Lung microvascular endothelial cell (primary cell): ENCODE data around the gene KLHL18. TPM values are rescaled to one million over a fixed set of nuclear protein-coding genes. Genes with fewer than 3 reads are reported as not detected.
"Not testable (repeated sequence)": the region's sequence is repeated elsewhere in the genome, so short reads cannot be mapped to it uniquely, and the experiment has no call there.

Source experiments
- DNase-seq, 2 donors: peaks; one replicate each; pipeline versions ENCODE4 v3.0.0 to v3.0.0-alpha.2; 2010; ENCODE audit warnings: low read depth in 2 of 2
- total RNA-seq: library from RNA; depleted of rRNA; stranded (reverse); fragments of >200 nt; gene quantifications from 2 replicates; pipeline ENCODE4 v1.2.1, GENCODE V29; 2014

The KLHL18 gene
- total RNA-seq: 14.9 and 15.5 TPM in 2 replicates

GRCh38 chr3:47282424-47283192 lies at the start of gene KLHL18, which contains the start of gene KIF9:
KLHL18 (plus strand) TSS chr3:47282944; CDS start chr3:47282966, 22 bp downstream.
KIF9 (minus strand) TSS chr3:47282799; CDS start chr3:47277374, 5,425 bp downstream.
- DNase-seq: peak; percentile 93 to 95

GRCh38 chr3:47238017-47238416 lies 44.7 kb upstream of the KLHL18 start:
- no peak for DNase-seq

- no peak for DNase-seq
Observed at GRCh38 chr3:47239929-47240328, 42.8 kb upstream of the KLHL18 start.

DNA sequence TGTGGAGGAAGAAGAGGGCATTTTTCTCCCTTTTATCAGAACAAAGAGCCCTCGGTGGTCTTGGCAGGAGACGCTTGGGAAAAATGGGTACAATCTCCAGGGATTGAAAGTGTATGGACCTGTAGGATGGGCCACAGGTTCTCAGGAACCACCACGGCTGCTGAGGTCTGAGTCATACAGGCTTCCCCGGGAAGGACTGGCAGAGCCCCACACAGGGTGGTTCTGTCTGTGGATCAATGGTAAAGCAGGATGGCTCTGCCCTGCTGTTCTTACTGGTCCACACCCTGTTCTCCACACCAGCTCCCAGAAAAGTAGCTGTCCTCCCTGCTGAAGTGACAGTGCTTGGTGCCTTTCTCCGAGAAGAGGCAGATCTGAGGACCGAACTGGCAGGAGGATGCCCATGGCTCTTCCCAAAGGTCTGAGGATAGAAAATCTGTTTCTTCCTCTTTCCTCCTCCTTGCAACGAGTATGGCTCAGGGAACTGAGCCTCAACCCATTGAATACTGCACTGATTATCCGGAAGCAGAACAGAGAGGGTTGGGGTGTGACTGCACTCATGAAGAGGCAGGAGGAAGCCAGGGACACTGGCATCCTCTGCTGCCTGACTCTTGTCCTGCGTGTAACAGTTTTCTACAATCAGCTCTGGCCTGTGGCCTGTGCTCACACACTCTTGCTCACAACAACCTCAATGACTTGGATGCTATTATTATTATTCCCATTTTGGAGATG lies 39.2 kb upstream of the KLHL18 start:
- DNase-seq: no peak

DNA sequence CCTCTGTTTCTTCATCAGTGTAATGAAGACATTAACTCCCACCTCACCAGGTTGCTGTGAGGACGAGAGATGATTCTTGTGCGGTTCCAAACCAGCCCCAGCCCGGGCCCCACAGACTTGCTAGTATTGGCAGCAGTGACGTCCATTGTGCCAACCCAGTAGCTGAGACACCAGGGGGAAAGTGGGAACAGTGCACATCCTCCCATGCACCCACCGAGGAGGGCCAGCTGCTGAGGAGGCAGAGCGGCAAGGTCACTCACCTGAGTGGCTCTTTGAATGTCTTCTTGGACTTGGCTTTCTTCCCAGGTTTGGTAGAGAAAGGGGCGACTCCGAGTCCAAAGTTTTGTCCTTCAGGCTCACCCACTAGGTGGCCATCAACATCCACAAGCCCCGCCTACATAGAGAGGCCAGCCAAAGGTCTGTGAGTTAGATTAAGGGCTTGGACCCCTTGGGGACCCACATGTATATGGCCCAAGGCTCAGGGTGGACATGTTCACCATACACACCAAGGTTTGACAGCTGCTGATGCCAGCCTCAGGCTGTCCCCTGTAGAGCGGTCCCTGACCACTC lies 38.1 kb upstream of the KLHL18 start:
- DNase-seq: no peak

GRCh38 chr3:47245271-47245670 lies 37.5 kb upstream of the KLHL18 start:
- DNase-seq: no peak

- no peak for DNase-seq
Observed at GRCh38 chr3:47247131-47248064, 35.3 kb upstream of the KLHL18 start.

GRCh38 chr3:47250309-47251060 lies 32.3 kb upstream of the KLHL18 start:
- DNase-seq: peak; percentile 58 to 68

DNA sequence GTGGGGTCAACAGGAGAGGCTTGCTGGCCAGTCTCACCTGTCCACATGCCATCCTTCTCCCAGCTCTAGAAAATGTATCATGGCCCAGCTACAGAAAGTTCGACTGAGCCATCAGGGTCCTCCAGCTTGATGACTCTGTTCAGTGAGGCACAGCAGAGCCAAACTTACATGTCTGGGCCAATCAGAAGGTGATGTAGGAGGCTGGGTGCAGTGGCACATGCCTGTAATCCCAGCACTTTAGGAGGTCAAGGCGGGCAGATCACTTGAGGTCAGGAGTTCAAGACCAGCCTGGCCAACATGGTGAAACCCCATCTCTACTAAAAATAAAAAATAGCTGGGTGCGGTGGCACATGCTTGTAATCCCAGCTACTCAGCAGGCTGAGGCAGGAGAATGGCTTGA lies 31.7 kb upstream of the KLHL18 start:
- not testable (repeated sequence) for DNase-seq

DNA sequence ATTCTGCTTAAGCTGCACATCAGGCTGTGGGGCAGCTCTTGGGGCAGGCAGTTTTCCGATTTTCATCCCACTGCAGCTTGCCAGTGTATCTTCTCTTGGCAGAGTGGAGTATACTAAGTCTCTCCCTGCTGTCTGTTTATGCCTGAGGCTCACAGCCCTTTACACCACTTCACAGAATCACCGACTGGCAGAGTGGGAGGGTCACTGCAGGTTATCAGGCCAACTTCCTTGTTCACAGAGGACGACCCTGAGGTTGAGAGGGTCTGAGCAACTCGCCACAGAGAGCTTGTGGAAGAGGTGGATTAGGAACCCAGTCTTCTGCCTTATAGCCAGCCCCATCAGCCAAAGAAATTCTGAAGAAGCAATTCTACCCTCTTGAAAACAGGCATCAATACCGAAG lies 31.1 kb upstream of the KLHL18 start:
- DNase-seq: no peak

GRCh38 chr3:47256331-47256730 lies 26.4 kb upstream of the KLHL18 start:
- DNase-seq: not testable (repeated sequence)

DNA sequence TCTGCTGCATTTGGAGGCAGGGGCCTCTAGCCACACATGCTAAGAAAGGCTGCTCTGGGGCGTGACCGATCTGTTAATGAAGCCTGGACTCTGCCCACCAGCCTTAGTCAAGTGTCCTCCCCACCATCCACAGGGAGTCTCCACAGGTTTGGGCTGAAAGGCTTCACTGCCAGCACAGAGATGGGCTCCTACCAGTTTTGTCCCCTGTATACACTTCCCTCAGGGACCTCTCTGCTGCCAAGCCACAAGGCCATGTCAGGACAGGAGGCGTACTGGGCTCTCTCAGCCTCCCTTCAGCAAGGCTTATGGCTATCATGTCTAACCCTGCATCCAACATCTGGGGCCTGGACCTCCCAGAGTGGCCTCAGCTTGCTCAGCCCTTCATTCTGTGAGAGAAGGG lies 23.6 kb upstream of the KLHL18 start:
- DNase-seq: no peak

DNA sequence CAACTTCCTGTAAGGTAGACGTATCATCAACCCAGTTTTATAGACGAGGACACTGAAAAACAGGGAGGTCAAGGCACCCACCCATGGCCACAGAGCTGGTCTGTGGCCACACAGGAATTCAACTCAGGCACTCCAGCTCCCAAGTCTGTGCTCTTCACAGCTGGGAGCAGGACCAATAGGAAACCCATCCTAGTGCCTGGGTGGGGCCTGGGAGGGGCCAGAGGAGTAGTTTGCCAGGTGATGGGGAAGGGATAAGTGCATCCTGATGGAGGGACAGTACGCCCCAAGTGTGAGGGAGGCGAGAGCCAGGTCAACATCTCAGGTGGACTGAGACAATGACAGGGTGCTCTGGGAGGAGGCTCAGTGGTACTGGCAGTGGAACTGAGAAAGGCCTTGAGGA lies 22.1 kb upstream of the KLHL18 start:
- no peak for DNase-seq

DNA sequence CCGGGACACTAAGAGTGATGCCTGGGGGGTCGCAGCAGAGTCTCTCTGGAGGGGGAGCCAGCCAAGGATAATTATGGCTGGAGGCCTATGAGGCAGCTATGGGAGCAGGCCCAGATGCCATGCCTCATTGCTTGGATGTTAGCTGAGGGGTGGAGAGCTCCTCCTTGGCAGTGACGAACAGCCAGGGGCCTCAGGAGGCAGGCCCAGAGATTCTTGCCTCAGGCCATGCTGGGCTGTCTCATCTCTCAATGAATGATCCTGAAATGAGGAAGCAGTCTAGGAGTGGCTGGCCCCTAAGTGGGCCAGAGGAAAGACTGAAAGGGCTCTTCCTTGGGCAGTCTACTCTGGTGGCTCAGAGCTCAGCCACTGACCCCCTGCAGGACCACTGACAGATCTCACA lies 21.4 kb upstream of the KLHL18 start:
- no peak for DNase-seq

- DNase-seq: no peak
Observed at GRCh38 chr3:47265008-47265407, 17.7 kb upstream of the KLHL18 start.

- no peak for DNase-seq
Observed at GRCh38 chr3:47265725-47266428, 16.9 kb upstream of the KLHL18 start.

DNA sequence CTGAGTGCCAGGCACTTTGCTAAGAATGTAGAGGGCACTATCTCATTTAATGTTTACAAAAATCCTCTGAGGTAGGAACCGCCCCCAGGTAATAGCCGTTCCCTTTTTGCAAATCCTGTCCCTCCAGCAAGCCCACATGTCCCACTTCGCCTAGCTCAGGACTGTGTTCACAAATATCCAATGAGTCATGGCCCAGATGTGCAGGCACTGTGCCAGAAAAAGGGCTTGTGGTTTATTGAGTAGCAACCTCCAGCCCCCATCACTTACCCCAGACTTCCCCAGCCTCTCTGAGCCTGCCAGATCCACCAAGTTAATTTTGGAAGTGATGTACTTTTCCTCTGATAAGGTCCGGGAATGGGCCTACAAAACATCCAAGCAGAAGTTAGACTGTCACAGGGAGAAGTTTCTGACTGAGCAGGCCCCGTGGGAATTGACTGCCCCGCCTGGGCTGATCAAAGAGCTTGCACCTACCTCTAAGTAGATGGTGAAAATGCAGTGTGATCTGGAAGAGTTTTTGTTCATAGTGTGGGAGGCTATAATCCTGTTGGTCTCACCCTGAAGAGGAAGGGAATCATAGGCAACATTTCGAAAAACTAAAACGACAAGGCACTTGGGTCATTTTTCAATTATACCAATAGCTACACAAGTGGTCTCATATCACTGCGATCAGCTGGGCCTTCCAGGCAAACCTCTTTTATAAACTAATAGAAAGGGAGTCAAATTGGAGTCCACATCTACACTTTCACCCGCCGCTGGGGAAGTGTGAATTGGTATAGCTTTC lies 15.8 kb upstream of the KLHL18 start:
- peak; percentile 81 to 93 for DNase-seq

DNA sequence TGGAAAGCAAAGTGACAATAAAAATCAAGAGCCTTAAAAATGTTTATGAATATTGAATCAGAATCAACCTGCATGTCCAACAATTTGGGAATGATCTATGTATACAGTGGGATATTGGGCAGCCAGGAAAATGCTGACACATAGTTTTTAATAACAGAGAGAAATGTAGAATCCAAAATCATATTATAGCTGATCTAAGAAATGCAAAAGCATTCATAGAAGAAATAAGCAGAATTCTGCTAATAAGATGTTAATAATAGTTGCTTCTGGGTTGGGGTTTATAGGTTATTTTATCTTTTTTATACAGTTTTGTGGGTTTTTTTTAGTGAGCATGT lies 15.3 kb upstream of the KLHL18 start:
- DNase-seq: no peak

DNA sequence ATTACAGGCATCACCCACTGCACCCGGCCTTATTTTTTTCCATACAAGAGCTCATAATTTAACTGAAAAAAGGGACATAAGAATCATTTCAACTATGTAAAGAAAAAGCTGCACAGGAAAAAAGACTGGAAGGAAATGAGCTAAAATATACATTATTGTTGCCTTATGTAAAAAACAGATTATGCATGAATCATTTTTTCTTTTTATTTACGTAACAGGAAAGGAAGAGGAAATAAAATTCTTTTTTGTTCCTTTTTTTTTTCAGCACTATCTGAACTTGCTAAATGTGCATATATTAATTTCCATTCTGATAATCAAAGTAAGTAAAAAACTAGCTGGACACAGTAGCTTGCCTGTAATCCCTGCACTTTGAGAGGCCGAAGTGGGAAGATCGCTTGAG lies 12.2 kb upstream of the KLHL18 start:
- no peak for DNase-seq
